ENCODE data around the gene SHF. TPM values are rescaled to one million over a fixed set of nuclear protein-coding genes. Genes with fewer than 3 reads are reported as not detected.

The SHF gene
- total RNA-seq, 1 experiment from 2014 or later, result 42.9 TPM

- BruUV-seq (replicated peaks), result no TSS peak
- no peak overlapping the region for H3K27ac ChIP-seq (ENCODE audit: low read depth, low read length, poor library complexity, severe bottlenecking)
Observed at GRCh38 chr15:45228931-45229330, 41.2 kb upstream of the SHF start.

GRCh38 chr15:45225506-45226273 is 37.9 kb upstream of the SHF start:
- H3K9me3 ChIP-seq (ENCODE audit: low read depth, low read length, poor library complexity, severe bottlenecking), result no peaks in the 10 kb centered on the region
- no peak overlapping the region for H3K27ac ChIP-seq (ENCODE audit: low read depth, low read length, poor library complexity, severe bottlenecking)
- TF ChIP-seq EZH2 (IDR thresholded peaks at IDR 0.05; ENCODE audit: borderline replicate concordance, low read depth, low read length, poor library complexity, severe bottlenecking) (no peak), CTCF (conservative IDR thresholded peaks at IDR 0.05; ENCODE audit: low read depth, low read length) (no peak)
- no peaks in the 10 kb centered on the region for H3K36me3 ChIP-seq (ENCODE audit: insufficient read depth, low read length, poor library complexity, severe bottlenecking)
- ChIA-PET POLR2A (ENCODE audit: low non-redundant PET) (no interaction called here), CTCF (no interaction called here)
- BruUV-seq (replicated peaks), result no TSS peak
- no peaks in the 10 kb centered on the region for H3K4me1 ChIP-seq (ENCODE audit: insufficient read depth, low read length, poor library complexity, severe bottlenecking)
- no peak overlapping the region for H3K4me3 ChIP-seq (ENCODE audit: low read depth, low read length, poor library complexity, severe bottlenecking)
- peaks cover 4% of the 10 kb centered on the region for H3K27me3 ChIP-seq (replicated peaks; ENCODE audit: insufficient read depth, low read depth, low read length, poor library complexity)
- intact Hi-C loops (cut with micrococcal nuclease; ENCODE audit: unreplicated experiment), result no loop called here
- DNase-seq (ENCODE audit: low spot score), result no peak

More at GRCh38 chr15:45228931-45229330, 41.2 kb upstream of the SHF start:
- POLR2A ChIA-PET (ENCODE audit: low non-redundant PET), result no interaction called here
- TF ChIP-seq CTCF (conservative IDR thresholded peaks at IDR 0.05; ENCODE audit: low read depth, low read length) (no peak), EZH2 (IDR thresholded peaks at IDR 0.05; ENCODE audit: borderline replicate concordance, low read depth, low read length, poor library complexity, severe bottlenecking) (no peak)
- Histone ChIP-seq H3K27me3 (replicated peaks; ENCODE audit: insufficient read depth, low read depth, low read length, poor library complexity) (no peaks in the 10 kb centered on the region), H3K4me3 (ENCODE audit: low read depth, low read length, poor library complexity, severe bottlenecking) (no peak overlapping the region), H3K4me1 (ENCODE audit: insufficient read depth, low read length, poor library complexity, severe bottlenecking) (no peaks in the 10 kb centered on the region), H3K36me3 (ENCODE audit: insufficient read depth, low read length, poor library complexity, severe bottlenecking) (no peaks in the 10 kb centered on the region), H3K9me3 (ENCODE audit: low read depth, low read length, poor library complexity, severe bottlenecking) (no peaks in the 10 kb centered on the region)
- DNase-seq (ENCODE audit: low spot score), result no peak
- CTCF ChIA-PET, result interaction anchor here (0.5 kb wide), 1 partner anchor 29 kb away, joined by 4 read pairs; no protein-coding TSS in a partner anchor
- intact Hi-C loops (cut with micrococcal nuclease; ENCODE audit: unreplicated experiment), result no loop called here

- Histone ChIP-seq H3K27me3 (replicated peaks; ENCODE audit: insufficient read depth, low read depth, low read length, poor library complexity) (peaks cover 4% of the 10 kb centered on the region), H3K4me1 (ENCODE audit: insufficient read depth, low read length, poor library complexity, severe bottlenecking) (no peaks in the 10 kb centered on the region), H3K9me3 (ENCODE audit: low read depth, low read length, poor library complexity, severe bottlenecking) (no peaks in the 10 kb centered on the region), H3K4me3 (ENCODE audit: low read depth, low read length, poor library complexity, severe bottlenecking) (no peak overlapping the region), H3K27ac (ENCODE audit: low read depth, low read length, poor library complexity, severe bottlenecking) (no peak overlapping the region), H3K36me3 (ENCODE audit: insufficient read depth, low read length, poor library complexity, severe bottlenecking) (no peaks in the 10 kb centered on the region)
- intact Hi-C loops (cut with micrococcal nuclease; ENCODE audit: unreplicated experiment), result no loop called here
- ChIA-PET CTCF (no interaction called here), POLR2A (ENCODE audit: low non-redundant PET) (no interaction called here)
- DNase-seq (ENCODE audit: low spot score), result no peak
- TF ChIP-seq EZH2 (IDR thresholded peaks at IDR 0.05; ENCODE audit: borderline replicate concordance, low read depth, low read length, poor library complexity, severe bottlenecking) (no peak), CTCF (conservative IDR thresholded peaks at IDR 0.05; ENCODE audit: low read depth, low read length) (no peak)
- BruUV-seq (replicated peaks), result no TSS peak
Observed at GRCh38 chr15:45224621-45225217, 37.0 kb upstream of the SHF start.
